KG1 (cell line): ENCODE results near the gene CTSA.

Source experiments
- DNase-seq: peaks from one replicate; lab custom pipeline; 2025; lab: John Stamatoyannopoulos, UW

CTSA gene

DNA sequence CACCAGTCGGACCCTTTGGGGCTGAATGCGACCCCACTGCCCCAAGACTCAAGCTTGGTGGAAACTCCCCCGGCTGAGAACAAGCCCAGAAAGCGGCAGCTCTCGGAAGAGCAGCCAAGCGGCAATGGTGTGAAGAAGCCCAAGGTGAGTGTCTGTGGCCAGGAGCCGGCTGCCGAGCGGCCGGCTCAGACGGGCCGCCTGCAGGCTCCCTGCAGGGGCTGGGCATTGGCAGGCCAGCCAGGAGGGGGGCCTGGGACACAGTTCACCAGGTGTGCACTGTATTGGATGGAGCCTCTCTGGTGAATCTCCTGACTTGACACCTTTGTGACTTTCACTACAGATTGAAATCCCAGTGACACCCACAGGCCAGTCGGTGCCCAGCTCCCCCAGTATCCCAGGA lies 49.3 kb downstream of the CTSA start:
- no peak for DNase-seq

GRCh38 chr20:45943613-45944012 lies 52.5 kb downstream of the CTSA start:
- DNase-seq, result no peak

- no peak for DNase-seq
Measured at GRCh38 chr20:45944151-45944964, 53.2 kb downstream of the CTSA start.

DNA sequence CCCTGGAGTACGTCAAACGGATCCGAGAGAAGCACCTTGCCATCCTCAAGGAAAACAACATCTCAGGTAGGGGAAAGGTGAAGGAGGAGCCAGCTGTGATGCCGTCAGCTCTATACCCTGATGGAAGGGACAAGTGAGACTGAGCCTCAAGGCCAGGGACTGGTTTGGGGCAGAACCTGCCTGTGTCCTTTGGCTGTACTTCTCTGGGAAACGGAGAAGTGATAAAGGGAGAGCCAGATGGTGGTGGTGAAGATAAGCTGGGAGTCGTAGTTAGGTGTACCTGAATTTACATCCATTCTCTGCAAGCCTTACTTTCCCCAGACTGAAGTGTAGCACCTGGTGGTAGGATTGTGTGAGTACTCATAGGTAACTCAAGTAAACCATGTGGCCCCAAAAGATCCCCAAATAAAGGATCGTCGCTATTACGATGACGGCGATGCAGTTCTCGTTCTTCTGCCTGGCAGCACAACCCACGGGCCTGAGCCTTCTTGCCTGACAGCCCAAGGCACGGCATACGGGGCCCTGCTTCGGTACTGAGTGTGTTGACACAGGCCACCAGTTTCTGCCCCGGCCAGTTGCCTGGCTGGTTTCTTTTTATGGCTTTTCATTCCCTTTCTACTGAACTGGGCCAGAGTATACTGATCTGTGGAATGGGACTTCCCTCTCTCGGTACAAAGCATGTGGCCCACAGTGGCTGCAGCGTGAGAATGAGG lies 54.0 kb downstream of the CTSA start:
- DNase-seq, result no peak

- no peak for DNase-seq
Measured at GRCh38 chr20:45945678-45946148, 54.6 kb downstream of the CTSA start.

- DNase-seq, result peak; percentile 20
Measured at GRCh38 chr20:45946149-45946970, 55.2 kb downstream of the CTSA start.

- no peak for DNase-seq
Measured at GRCh38 chr20:45947110-45947866, 56.2 kb downstream of the CTSA start.

DNA sequence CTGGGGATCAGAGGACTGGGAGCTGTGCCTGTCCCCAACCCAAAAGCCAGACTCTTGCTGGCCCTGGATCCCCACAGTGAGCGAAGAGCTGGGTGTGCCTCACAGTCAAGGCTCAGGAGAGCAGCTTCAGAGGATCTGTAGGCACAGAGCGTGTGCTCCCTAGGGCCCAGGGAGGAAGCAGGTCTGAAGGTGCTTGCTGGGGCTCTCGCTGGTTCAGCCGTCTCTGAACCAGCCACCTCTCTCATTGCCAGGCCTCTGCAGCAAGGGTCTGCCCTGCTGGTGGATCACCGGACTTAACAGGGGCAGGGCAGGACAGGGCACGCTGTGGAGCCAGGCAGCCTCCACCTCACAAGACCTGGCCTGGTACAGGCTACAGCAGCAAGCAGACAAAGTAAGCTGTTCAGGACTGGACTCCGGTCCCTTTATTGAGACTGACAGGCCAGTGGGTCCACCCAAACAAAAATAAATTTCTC lies 57.2 kb downstream of the CTSA start:
- DNase-seq, result no peak
